ENCODE data around the gene NAV3.

GRCh38 chr12:78146365-78146772 is 315.7 kb downstream of the NAV3 start:
- peak in 9 of 11 experiments; percentile 18 to 70 (median 55) for TF ChIP-seq CTCF (IDR thresholded peaks at IDR 0.05 in 8 of 11, conservative IDR thresholded peaks at IDR 0.05 in 3 of 11)
- no peak for TF ChIP-seq POLR2A (IDR thresholded peaks at IDR 0.05)
- TF ChIP-seq POLR2AphosphoS5 (IDR thresholded peaks at IDR 0.05) = no peak

All from spleen (tissue), 7 donors.